RWPE2 (cell line): ENCODE data around the gene WWOX.

ENCODE experiments used
- ATAC-seq: fragments of 200-7000 bp; cut with Tn5 transposase; 3 replicates; pipeline ENCODE4 v1.9.1; 2021; ENCODE audit warnings: low read depth
- DNase-seq: peaks from one replicate; pipeline ENCODE4 v3.0.0-alpha.2; 2020; ENCODE audit warnings: low spot score
- H3K27ac ChIP-seq: fragments of 450-650 bp; 2 replicates; pipeline ENCODE4 v1.5.1; 2017; ENCODE audit warnings: mild to moderate bottlenecking; ENCODE audit not compliant: poor library complexity, severe bottlenecking
- H3K27me3 ChIP-seq: fragments of 250-450 bp; sonication (Bioruptor Pico); 2 replicates; pipeline ENCODE4 v1.5.1; 2021; ENCODE audit warnings: mild to moderate bottlenecking, moderate library complexity; ENCODE audit not compliant: insufficient read depth, poor library complexity, severe bottlenecking
- H3K36me3 ChIP-seq: fragments of 250-450 bp; sonication (Bioruptor Pico); 2 replicates; pipeline ENCODE4 v1.5.1; 2020; ENCODE audit warnings: low read depth, mild to moderate bottlenecking, moderate library complexity
- H3K4me1 ChIP-seq: fragments of 250-450 bp; sonication (Bioruptor Pico); 2 replicates; pipeline ENCODE4 v1.5.1; 2021; ENCODE audit warnings: mild to moderate bottlenecking, moderate library complexity; ENCODE audit not compliant: insufficient read depth, poor library complexity, severe bottlenecking
- H3K4me3 ChIP-seq: fragments of 250-450 bp; sonication (Bioruptor Pico); 2 replicates; pipeline ENCODE4 v1.5.1; 2021; ENCODE audit warnings: mild to moderate bottlenecking, moderate library complexity; ENCODE audit not compliant: severe bottlenecking
- H3K9me3 ChIP-seq: fragments of 250-450 bp; sonication (Bioruptor Pico); 2 replicates; pipeline ENCODE4 v1.5.1; 2021; ENCODE audit warnings: mild to moderate bottlenecking, moderate library complexity; ENCODE audit not compliant: severe bottlenecking
- TF ChIP-seq, protein P1 (sequence below): fragments of 450-650 bp; IDR thresholded peaks from one replicate; pipeline ENCODE4 v1.5.1; 2017; ENCODE audit warnings: mild to moderate bottlenecking, moderate library complexity; ENCODE audit not compliant: poor library complexity, severe bottlenecking

WWOX gene

DNA sequence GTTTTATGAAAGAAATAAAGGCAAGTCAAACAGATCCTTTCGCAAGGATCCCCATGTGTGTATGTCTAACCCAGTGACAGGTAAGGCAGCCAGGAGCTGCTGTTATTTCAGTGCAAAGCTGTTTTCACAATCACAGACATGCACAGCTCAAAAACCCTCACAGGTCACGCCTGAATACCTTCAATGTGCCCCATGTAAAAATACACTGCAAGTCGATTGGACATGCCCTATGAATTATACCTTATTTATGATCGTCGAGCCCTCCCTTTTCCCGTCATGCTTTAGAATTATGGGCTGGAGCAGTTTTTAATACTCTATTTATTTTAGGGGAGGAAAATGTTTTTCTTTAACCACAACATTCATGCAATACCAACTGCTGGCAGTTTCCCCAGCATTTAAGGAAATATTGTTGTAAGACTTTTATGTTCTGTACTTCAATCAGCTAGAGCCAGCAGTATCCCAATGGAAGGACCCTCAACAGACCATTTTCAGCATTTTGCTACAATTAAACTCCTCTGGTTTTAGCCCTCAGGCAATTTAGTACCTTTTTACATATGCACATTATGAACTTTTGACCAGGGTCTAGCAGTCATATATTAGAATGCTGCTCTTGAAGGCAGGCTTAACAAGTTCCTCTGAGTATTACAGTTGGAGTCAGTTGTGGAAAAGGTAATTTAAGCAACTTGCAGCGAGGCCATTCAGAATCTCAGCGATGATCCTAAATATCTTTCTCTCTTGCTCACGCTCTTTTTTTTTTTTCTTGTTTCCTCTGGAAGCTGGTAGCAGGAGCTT is 362.2 kb downstream of the WWOX start:
- Histone ChIP-seq H3K9me3 (peaks cover 2% of the 10 kb centered on the region), H3K27ac (no peak overlapping the region), H3K4me1 (no peaks in the 10 kb centered on the region), H3K36me3 (no peaks in the 10 kb centered on the region), H3K27me3 (no peaks in the 10 kb centered on the region), H3K4me3 (no peak overlapping the region)
- DNase-seq (no peak), ATAC-seq (peak; percentile 92)
- TF ChIP-seq, protein P1, sequence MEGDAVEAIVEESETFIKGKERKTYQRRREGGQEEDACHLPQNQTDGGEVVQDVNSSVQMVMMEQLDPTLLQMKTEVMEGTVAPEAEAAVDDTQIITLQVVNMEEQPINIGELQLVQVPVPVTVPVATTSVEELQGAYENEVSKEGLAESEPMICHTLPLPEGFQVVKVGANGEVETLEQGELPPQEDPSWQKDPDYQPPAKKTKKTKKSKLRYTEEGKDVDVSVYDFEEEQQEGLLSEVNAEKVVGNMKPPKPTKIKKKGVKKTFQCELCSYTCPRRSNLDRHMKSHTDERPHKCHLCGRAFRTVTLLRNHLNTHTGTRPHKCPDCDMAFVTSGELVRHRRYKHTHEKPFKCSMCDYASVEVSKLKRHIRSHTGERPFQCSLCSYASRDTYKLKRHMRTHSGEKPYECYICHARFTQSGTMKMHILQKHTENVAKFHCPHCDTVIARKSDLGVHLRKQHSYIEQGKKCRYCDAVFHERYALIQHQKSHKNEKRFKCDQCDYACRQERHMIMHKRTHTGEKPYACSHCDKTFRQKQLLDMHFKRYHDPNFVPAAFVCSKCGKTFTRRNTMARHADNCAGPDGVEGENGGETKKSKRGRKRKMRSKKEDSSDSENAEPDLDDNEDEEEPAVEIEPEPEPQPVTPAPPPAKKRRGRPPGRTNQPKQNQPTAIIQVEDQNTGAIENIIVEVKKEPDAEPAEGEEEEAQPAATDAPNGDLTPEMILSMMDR, result no peak

DNA sequence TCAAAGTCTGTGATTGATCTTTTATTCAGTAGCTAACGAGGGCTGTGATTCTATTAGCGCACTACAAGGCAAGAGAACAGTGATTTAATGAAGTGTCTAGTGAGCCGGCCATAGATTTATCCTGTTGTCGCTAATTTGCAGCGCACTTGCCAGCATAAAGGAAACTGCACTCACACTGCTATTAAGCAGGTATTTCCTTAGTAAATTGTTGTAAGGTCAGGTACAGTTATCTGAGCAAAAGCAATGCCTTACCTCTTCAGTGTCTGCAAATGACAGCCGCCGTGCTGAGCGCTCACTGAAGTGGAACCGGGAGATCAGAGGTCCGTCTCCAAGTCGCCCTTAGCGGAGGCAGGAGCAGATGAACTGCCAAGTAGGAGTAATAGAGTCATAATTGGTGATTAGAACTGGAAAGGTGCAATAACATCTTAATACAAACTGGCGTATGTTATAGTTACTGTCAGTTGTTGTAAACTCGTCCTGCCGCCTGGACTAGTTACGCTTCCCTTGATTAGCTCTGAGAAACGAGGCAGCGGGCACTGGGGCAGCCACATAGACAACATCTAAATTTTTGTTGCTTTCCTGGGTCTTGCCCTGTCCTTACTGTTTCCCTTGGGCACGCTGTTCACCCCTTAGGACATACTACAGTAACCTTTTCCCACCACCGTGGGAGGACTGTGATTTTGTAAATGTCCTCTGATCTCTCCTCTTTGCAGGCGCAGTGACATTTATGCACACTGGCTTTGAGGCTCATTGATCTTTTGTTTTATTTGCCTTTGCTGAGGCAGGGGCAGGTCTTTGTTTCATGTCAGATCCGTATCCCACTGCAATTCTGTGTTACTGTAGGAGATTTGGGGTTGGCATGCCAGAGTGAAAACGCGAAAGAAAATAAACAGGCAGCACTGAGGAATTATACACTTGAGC is 363.1 kb downstream of the WWOX start:
- Histone ChIP-seq H3K27me3 (no peaks in the 10 kb centered on the region), H3K27ac (no peak overlapping the region), H3K4me3 (no peak overlapping the region), H3K36me3 (no peaks in the 10 kb centered on the region), H3K4me1 (no peaks in the 10 kb centered on the region), H3K9me3 (peaks cover 2% of the 10 kb centered on the region)
- TF ChIP-seq, protein P1, result no peak
- no peak for ATAC-seq
- DNase-seq, result no peak

DNA sequence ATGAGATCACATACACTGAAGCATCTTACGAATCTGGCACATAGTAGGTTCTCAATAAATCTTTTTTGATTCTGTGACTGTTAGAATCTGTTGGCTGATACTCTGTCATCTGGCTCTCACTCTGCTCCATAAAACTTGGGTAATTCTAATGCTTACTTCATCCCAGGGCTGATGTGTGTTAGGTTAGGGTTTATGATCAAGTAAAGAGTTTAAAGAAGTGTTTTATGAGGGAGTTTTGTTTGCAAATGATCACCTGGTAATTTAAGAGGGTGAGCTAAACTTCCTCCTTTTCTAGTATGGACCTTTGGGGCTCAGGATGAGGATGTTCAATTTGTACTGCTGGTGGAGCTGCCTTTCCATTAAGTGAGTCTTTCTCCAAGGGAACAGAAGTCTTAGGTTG is 364.1 kb downstream of the WWOX start:
- DNase-seq (no peak), ATAC-seq (no peak)
- H3K4me1 ChIP-seq, result no peaks in the 10 kb centered on the region
- H3K27ac ChIP-seq, result no peak overlapping the region
- TF ChIP-seq, protein P1, result no peak
- H3K4me3 ChIP-seq, result no peak overlapping the region
- no peaks in the 10 kb centered on the region for H3K36me3 ChIP-seq
- peaks cover 2% of the 10 kb centered on the region for H3K9me3 ChIP-seq
- H3K27me3 ChIP-seq, result no peaks in the 10 kb centered on the region

DNA sequence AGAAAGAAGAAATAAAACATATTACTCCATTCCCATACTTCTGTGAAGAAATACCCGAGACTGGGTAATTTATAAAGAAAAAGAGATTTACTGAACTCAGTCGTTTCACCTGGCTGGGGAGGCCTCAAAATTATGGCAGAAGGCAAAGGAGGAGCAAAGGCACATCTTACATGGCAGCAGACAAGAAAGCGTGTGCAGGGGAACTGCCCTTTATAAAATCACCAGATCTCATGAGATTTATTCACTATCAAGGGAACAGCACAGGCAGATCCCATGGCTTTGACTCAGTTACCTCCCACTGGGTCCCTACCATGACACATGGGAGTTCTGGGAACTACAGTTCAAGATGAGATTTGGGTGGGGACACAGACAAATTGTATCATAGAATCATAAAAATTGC is 365.4 kb downstream of the WWOX start:
- Histone ChIP-seq H3K36me3 (no peaks in the 10 kb centered on the region), H3K4me1 (no peaks in the 10 kb centered on the region), H3K27me3 (no peaks in the 10 kb centered on the region), H3K27ac (no peak overlapping the region), H3K4me3 (no peak overlapping the region), H3K9me3 (no peaks in the 10 kb centered on the region)
- DNase-seq (no peak), ATAC-seq (no peak)
- TF ChIP-seq, protein P1, result no peak
